A549 (cell line): ENCODE results near the gene FOXP1.

Source experiments
- CHD4 ChIP-seq: fragments of 200-600 bp; sonication (generic); IDR thresholded peaks from 2 replicates; pipeline ENCODE4 v1.6.1; 2016; ENCODE audit warnings: antibody characterized with exemption, mild to moderate bottlenecking, borderline replicate concordance
- CTCF ChIP-seq: fragments of >200 bp; sonication (Bioruptor Twin); formaldehyde crosslinking; IDR thresholded peaks from 3 replicates; pipeline ENCODE4 v1.5.1; 2016
- ELK1 ChIP-seq: fragments of 150-350 bp; IDR thresholded peaks from 2 replicates; pipeline ENCODE4 v1.6.1; 2014; ENCODE audit warnings: low read depth, mild to moderate bottlenecking, low read length
- EP300 ChIP-seq, 2 experiments: fragments of >200 bp; sonication (Bioruptor Twin); formaldehyde crosslinking; IDR thresholded peaks; 2 replicates in 1 of 2; 3 replicates in 1 of 2; pipeline ENCODE4 v1.6.1; 2016 to 2017
- JUN ChIP-seq, 2 experiments: fragments of >200 bp; sonication (Bioruptor Twin); formaldehyde crosslinking; IDR thresholded peaks; 2 replicates in 1 of 2; 3 replicates in 1 of 2; pipeline ENCODE4 v1.6.1; 2016 to 2017
- MAX ChIP-seq: IDR thresholded peaks from 2 replicates; pipeline ENCODE4 v1.6.1; 2012
- MAZ ChIP-seq: fragments of 150-350 bp; IDR thresholded peaks from 2 replicates; pipeline ENCODE4 v1.6.1; 2014; ENCODE audit warnings: antibody characterized with exemption, low read depth, low read length, borderline replicate concordance
- POLR2A ChIP-seq: IDR thresholded peaks from 2 replicates; pipeline ENCODE4 v1.6.1; 2012; ENCODE audit warnings: mild to moderate bottlenecking, low read length
- POLR2AphosphoS2 ChIP-seq: conservative IDR thresholded peaks from 2 replicates; pipeline ENCODE4 v1.6.1; 2012; ENCODE audit warnings: low read length, improper control_type of control experiment, inconsistent platforms
- RAD21 ChIP-seq, 2 experiments: fragments of >200 bp in 1 of 2; sonication (Bioruptor Twin) in 1 of 2; formaldehyde crosslinking in 1 of 2; IDR thresholded peaks in 1 of 2; conservative IDR thresholded peaks in 1 of 2; 2 replicates in 1 of 2; 3 replicates in 1 of 2; pipeline ENCODE4 v1.6.1; 2012 to 2018; ENCODE audit warnings: inconsistent platforms in 1 of 2
- REST ChIP-seq: fragments of 200-600 bp; sonication (generic); IDR thresholded peaks from 2 replicates; pipeline ENCODE4 v1.6.1; 2016; ENCODE audit warnings: antibody characterized with exemption, mild to moderate bottlenecking, moderate library complexity
- TP53 ChIP-seq: fragments of 250-450 bp; sonication (Bioruptor Pico); IDR thresholded peaks from 2 replicates; pipeline ENCODE4 v1.5.0; 2021; ENCODE audit warnings: mild to moderate bottlenecking, moderate library complexity
- USF2 ChIP-seq: fragments of 450-650 bp; IDR thresholded peaks from 2 replicates; pipeline ENCODE4 v1.6.1; 2014; ENCODE audit warnings: antibody characterized with exemption

GRCh38 chr3:71397726-71398125 lies 185.8 kb downstream of the FOXP1 start:
- TF ChIP-seq TP53 (CRISPR knock-in tag) (no peak), CTCF (no peak), POLR2AphosphoS2 (no peak), EP300 (IDR thresholded peaks at IDR 0.05) (no peak), MAX (no peak), USF2 (no peak), JUN (IDR thresholded peaks at IDR 0.05) (no peak), ELK1 (no peak), MAZ (no peak), POLR2A (no peak), CHD4 (no peak), REST (no peak), RAD21 (conservative IDR thresholded peaks at IDR 0.05 in 1 of 2, IDR thresholded peaks at IDR 0.05 in 1 of 2) (no peak)
